ENCODE measurements around the gene HPGD. TPM values are rescaled to one million over a fixed set of nuclear protein-coding genes. Genes with fewer than 3 reads are reported as not detected.

HPGD gene
- total RNA-seq, 2 experiments from 2014 or later = 9.3 to 10.4 TPM

DNA sequence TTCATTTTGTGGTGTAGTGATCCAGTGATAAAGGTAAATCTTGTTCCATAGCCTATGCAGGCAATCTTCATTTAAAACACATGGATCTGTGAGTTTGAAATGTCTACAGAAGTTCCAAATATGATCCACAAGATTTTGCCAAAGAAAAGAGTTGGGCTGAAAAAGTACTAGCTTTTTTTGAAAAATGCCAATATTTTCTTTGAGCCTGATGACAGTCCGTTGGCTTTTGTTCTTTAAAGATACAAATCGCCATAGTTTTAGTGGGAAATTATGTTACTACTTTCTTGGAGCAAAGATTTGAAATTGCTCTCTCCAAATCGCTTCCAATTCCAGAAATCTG, 71.5 kb downstream of the HPGD start:
- H3K4me1 ChIP-seq (ENCODE audit: insufficient read depth, low read length) = no peaks in the 10 kb centered on the region
- CTCF ChIA-PET = no interaction called here
- no peaks in the 10 kb centered on the region for H3K9me3 Mint-ChIP-seq
- no peaks in the 10 kb centered on the region for H3K9me3 ChIP-seq (ENCODE audit: control insufficient read depth in 1 of 2, insufficient read depth in 1 of 2, low read length in 2 of 2)
- H3K4me3 Mint-ChIP-seq = no peak overlapping the region
- POLR2A ChIA-PET = no interaction called here
- H3K27ac Mint-ChIP-seq = no peak overlapping the region
- DNase-seq (no peak), ATAC-seq (ENCODE audit: poor library complexity) (no peak)
- no peaks in the 10 kb centered on the region for H3K27me3 ChIP-seq (ENCODE audit: control insufficient read depth in 1 of 2, insufficient read depth in 2 of 2, low read length in 2 of 2)
- no peak overlapping the region for H3K27ac ChIP-seq (ENCODE audit: low read depth in 1 of 2, low read length in 2 of 2)
- intact Hi-C loops (cut with DNase I, micrococcal nuclease) = no loop called here
- H3K4me1 Mint-ChIP-seq (ENCODE audit: low read depth) = no peaks in the 10 kb centered on the region
- H3K36me3 ChIP-seq (ENCODE audit: insufficient read depth, low read length) = no peaks in the 10 kb centered on the region
- H3K36me3 Mint-ChIP-seq (ENCODE audit: low read depth) = no peaks in the 10 kb centered on the region
- H3K27me3 Mint-ChIP-seq = no peaks in the 10 kb centered on the region
- TF ChIP-seq, protein P1, sequence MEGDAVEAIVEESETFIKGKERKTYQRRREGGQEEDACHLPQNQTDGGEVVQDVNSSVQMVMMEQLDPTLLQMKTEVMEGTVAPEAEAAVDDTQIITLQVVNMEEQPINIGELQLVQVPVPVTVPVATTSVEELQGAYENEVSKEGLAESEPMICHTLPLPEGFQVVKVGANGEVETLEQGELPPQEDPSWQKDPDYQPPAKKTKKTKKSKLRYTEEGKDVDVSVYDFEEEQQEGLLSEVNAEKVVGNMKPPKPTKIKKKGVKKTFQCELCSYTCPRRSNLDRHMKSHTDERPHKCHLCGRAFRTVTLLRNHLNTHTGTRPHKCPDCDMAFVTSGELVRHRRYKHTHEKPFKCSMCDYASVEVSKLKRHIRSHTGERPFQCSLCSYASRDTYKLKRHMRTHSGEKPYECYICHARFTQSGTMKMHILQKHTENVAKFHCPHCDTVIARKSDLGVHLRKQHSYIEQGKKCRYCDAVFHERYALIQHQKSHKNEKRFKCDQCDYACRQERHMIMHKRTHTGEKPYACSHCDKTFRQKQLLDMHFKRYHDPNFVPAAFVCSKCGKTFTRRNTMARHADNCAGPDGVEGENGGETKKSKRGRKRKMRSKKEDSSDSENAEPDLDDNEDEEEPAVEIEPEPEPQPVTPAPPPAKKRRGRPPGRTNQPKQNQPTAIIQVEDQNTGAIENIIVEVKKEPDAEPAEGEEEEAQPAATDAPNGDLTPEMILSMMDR (IDR thresholded peaks at IDR 0.05) = no peak
- H3K4me3 ChIP-seq (ENCODE audit: low read length) = no peak overlapping the region

DNA sequence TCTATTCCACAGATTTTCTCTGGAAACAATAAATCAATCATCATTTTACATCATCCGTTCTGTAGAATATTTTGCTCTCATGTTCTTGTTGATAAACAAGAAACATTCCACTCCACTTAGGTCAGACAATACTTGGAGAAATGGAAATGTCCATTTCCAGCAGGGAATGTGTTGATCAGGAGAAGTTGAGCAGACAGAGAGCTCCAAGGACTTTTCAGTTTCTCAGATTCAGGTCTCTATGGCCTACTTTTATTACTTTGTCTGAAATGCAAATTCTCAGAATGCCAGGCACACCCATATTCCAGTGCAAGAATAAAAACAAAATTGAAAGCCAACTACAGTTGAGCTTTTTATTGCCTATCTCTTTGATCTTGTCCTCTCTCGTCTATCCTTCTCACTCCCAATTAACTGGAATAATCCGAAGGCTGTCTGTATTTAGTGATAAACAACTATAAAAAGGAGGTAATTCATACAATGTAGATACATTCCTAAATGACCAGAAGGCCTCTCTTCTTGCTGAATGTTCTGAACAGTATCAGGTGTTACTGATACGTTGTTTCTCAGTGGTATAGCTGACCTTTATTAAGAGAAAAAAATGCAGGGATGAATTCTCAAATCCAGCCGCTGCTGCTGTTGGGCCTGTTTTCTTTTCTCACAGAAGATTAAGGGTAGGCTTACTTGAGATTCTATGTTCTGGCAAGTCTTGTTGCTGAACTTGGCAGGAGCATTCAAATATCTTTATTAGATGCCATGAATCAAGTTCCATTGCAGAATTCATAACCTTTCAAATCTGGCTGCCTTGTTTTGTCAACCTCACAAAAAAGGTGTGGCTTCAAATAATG, 72.1 kb downstream of the HPGD start:
- H3K9me3 ChIP-seq (ENCODE audit: control insufficient read depth in 1 of 2, insufficient read depth in 1 of 2, low read length in 2 of 2) = no peaks in the 10 kb centered on the region
- H3K4me1 ChIP-seq (ENCODE audit: insufficient read depth, low read length) = no peaks in the 10 kb centered on the region
- TF ChIP-seq, protein P1 (IDR thresholded peaks at IDR 0.05) = no peak
- H3K27ac ChIP-seq (ENCODE audit: low read depth in 1 of 2, low read length in 2 of 2) = no peak overlapping the region
- DNase-seq = no peak
- no peaks in the 10 kb centered on the region for H3K4me1 Mint-ChIP-seq (ENCODE audit: low read depth)
- H3K4me3 Mint-ChIP-seq = no peak overlapping the region
- no peaks in the 10 kb centered on the region for H3K9me3 Mint-ChIP-seq
- CTCF ChIA-PET = no interaction called here
- no peak overlapping the region for H3K4me3 ChIP-seq (ENCODE audit: low read length)
- H3K27me3 ChIP-seq (ENCODE audit: control insufficient read depth in 1 of 2, insufficient read depth in 2 of 2, low read length in 2 of 2) = no peaks in the 10 kb centered on the region
- ATAC-seq (ENCODE audit: poor library complexity) = no peak
- H3K27me3 Mint-ChIP-seq = no peaks in the 10 kb centered on the region
- intact Hi-C loops (cut with DNase I, micrococcal nuclease) = no loop called here
- POLR2A ChIA-PET = no interaction called here
- H3K36me3 ChIP-seq (ENCODE audit: insufficient read depth, low read length) = no peaks in the 10 kb centered on the region
- no peak overlapping the region for H3K27ac Mint-ChIP-seq
- H3K36me3 Mint-ChIP-seq (ENCODE audit: low read depth) = no peaks in the 10 kb centered on the region

DNA sequence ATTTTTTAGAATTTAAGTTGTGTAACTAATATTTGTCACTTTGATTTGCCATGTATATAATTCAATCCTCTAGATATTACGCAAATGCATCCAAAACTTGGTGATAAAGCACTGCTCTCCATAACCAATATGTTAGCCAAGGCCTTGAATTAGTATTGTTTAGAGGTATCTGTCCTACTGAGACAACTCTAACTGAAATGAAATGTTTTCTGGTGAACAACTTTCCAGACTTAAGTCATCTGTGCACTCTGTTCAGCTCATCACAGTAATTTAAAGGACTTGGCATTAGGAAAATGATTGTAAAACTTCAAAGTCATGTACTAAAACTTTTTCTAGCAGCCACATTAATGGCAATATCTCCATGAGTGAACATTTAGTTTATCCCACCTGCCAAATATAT, 73.1 kb downstream of the HPGD start:
- Mint-ChIP-seq H3K27me3 (no peaks in the 10 kb centered on the region), H3K4me3 (no peak overlapping the region), H3K27ac (no peak overlapping the region), H3K36me3 (ENCODE audit: low read depth) (no peaks in the 10 kb centered on the region), H3K9me3 (no peaks in the 10 kb centered on the region), H3K4me1 (ENCODE audit: low read depth) (no peaks in the 10 kb centered on the region)
- intact Hi-C loops (cut with DNase I, micrococcal nuclease) = no loop called here
- ChIA-PET CTCF (no interaction called here), POLR2A (no interaction called here)
- H3K4me3 ChIP-seq (ENCODE audit: low read length) = no peak overlapping the region
- H3K4me1 ChIP-seq (ENCODE audit: insufficient read depth, low read length) = no peaks in the 10 kb centered on the region
- H3K36me3 ChIP-seq (ENCODE audit: insufficient read depth, low read length) = no peaks in the 10 kb centered on the region
- H3K27me3 ChIP-seq (ENCODE audit: control insufficient read depth in 1 of 2, insufficient read depth in 2 of 2, low read length in 2 of 2) = no peaks in the 10 kb centered on the region
- no peaks in the 10 kb centered on the region for H3K9me3 ChIP-seq (ENCODE audit: control insufficient read depth in 1 of 2, insufficient read depth in 1 of 2, low read length in 2 of 2)
- TF ChIP-seq, protein P1 (IDR thresholded peaks at IDR 0.05) = no peak
- H3K27ac ChIP-seq (ENCODE audit: low read depth in 1 of 2, low read length in 2 of 2) = no peak overlapping the region
- ATAC-seq (ENCODE audit: poor library complexity) = no peak
- no peak for DNase-seq
